Liver (tissue), 9 donors: ENCODE data around the gene CROCC2. TPM values are rescaled to one million over a fixed set of nuclear protein-coding genes. Genes with fewer than 3 reads are reported as not detected.

Source experiments
- DNase-seq: peaks from one replicate; pipeline ENCODE4 v3.0.0-alpha.2; 2017; ENCODE audit warnings: low spot score
- H3K27ac ChIP-seq, 2 donors: one replicate each; pipeline ENCODE4 v1.7.0; 2013; ENCODE audit warnings: inconsistent platforms in 2 of 2, low read length in 2 of 2, control low read depth in 1 of 2, low read depth in 1 of 2, mild to moderate bottlenecking in 1 of 2
- H3K27me3 ChIP-seq, 4 donors: one replicate each; pipeline versions ENCODE4 v1.6.1 to v1.7.0; 2013; ENCODE audit warnings: low read length in 3 of 4, inconsistent platforms in 1 of 4, mild to moderate bottlenecking in 1 of 4, moderate library complexity in 1 of 4; ENCODE audit not compliant: control insufficient read depth in 4 of 4, insufficient read depth in 4 of 4
- H3K36me3 ChIP-seq, 4 donors: one replicate each; pipeline versions ENCODE4 v1.6.1 to v1.7.0; 2013; ENCODE audit warnings: low read length in 3 of 4, mild to moderate bottlenecking in 3 of 4, low read depth in 1 of 4, moderate library complexity in 1 of 4; ENCODE audit not compliant: control insufficient read depth in 4 of 4, insufficient read depth in 3 of 4
- H3K4me1 ChIP-seq, 4 donors: one replicate each; pipeline versions ENCODE4 v1.6.1 to v1.7.0; 2013; ENCODE audit warnings: low read length in 3 of 4, mild to moderate bottlenecking in 3 of 4, moderate library complexity in 1 of 4; ENCODE audit not compliant: control insufficient read depth in 4 of 4, insufficient read depth in 4 of 4
- H3K4me3 ChIP-seq, 3 donors: one replicate each; pipeline versions ENCODE4 v1.6.1 to v1.7.0; 2013; ENCODE audit warnings: low read length in 3 of 3, control low read depth in 1 of 3, low read depth in 1 of 3, mild to moderate bottlenecking in 1 of 3
- H3K9ac ChIP-seq, 2 donors: one replicate each; pipeline ENCODE4 v1.7.0; 2013; ENCODE audit warnings: low read length in 2 of 2, mild to moderate bottlenecking in 2 of 2, moderate library complexity in 2 of 2, control low read depth in 1 of 2, low read depth in 1 of 2
- H3K9me3 ChIP-seq, 4 donors: one replicate each; pipeline versions ENCODE4 v1.6.1 to v1.7.0; 2013; ENCODE audit warnings: low read length in 3 of 4; ENCODE audit not compliant: control insufficient read depth in 4 of 4
- EGR1 ChIP-seq, 2 donors: IDR thresholded peaks; 2 replicates each; pipeline ENCODE4 v1.6.1; 2016 to 2018; ENCODE audit warnings: antibody characterized with exemption in 2 of 2, low read depth in 2 of 2
- FOXA1 ChIP-seq: IDR thresholded peaks from 2 replicates; pipeline ENCODE4 v1.6.1; 2016; ENCODE audit warnings: antibody characterized with exemption
- FOXA2 ChIP-seq: IDR thresholded peaks from 2 replicates; pipeline ENCODE4 v1.6.1; 2016; ENCODE audit warnings: antibody characterized with exemption
- GABPA ChIP-seq, 2 donors: IDR thresholded peaks in 1 of 2; conservative IDR thresholded peaks in 1 of 2; 2 replicates each; pipeline ENCODE4 v1.6.1; 2016; ENCODE audit warnings: antibody characterized with exemption in 2 of 2, mild to moderate bottlenecking in 1 of 2, moderate library complexity in 1 of 2
- HNF4A ChIP-seq, 2 donors: conservative IDR thresholded peaks; 2 replicates each; pipeline ENCODE4 v1.6.1; 2016; ENCODE audit warnings: antibody characterized with exemption in 2 of 2, mild to moderate bottlenecking in 2 of 2
- HNF4G ChIP-seq: IDR thresholded peaks from 2 replicates; pipeline ENCODE4 v1.6.1; 2016; ENCODE audit warnings: antibody characterized with exemption
- JUND ChIP-seq, 2 donors: IDR thresholded peaks; 2 replicates each; pipeline ENCODE4 v1.6.1; 2016; ENCODE audit warnings: antibody characterized with exemption in 2 of 2
- NR2F2 ChIP-seq: IDR thresholded peaks from 2 replicates; pipeline ENCODE4 v1.6.1; 2016; ENCODE audit warnings: antibody characterized with exemption
- RAD21 ChIP-seq, 2 donors: IDR thresholded peaks; 2 replicates each; pipeline ENCODE4 v1.6.1; 2016; ENCODE audit warnings: antibody characterized with exemption in 2 of 2, mild to moderate bottlenecking in 2 of 2
- RXRA ChIP-seq, 2 donors: IDR thresholded peaks; 2 replicates each; pipeline ENCODE4 v1.6.1; 2017 to 2018; ENCODE audit warnings: antibody characterized with exemption in 2 of 2, mild to moderate bottlenecking in 1 of 2
- SP1 ChIP-seq: IDR thresholded peaks from 2 replicates; pipeline ENCODE4 v1.6.1; 2018; ENCODE audit warnings: antibody characterized with exemption, mild to moderate bottlenecking
- TAF1 ChIP-seq: conservative IDR thresholded peaks from 2 replicates; pipeline ENCODE4 v1.6.1; 2016; ENCODE audit warnings: antibody characterized with exemption, mild to moderate bottlenecking
- YY1 ChIP-seq: IDR thresholded peaks from 2 replicates; pipeline ENCODE4 v1.6.1; 2016; ENCODE audit warnings: antibody characterized with exemption, mild to moderate bottlenecking
- WGBS: extraction: QIAGEN DNeasy Blood & Tissue Kit; methylation state at CpG from one replicate; pipeline ENCODE4 v1.1.7; 2013; 5-methylcytosine and 5-hydroxymethylcytosine counted together
- polyA plus RNA-seq, 2 donors: library from polyadenylated mRNA; stranded (reverse) in 1 of 2; unstranded in 1 of 2; fragments of 200-250 nt in 1 of 2; fragments of >200 nt in 1 of 2; fragmentation: Nextera tagmentation in 1 of 2; extraction: Ambion mirVana in 1 of 2; gene quantifications; one replicate each; pipeline versions ENCODE4 v1.2.1 to v1.2.3, GENCODE V29; 2013 to 2015
- total RNA-seq, 2 donors: library from RNA; depleted of rRNA; stranded (reverse); fragments of >200 nt; gene quantifications; one replicate each; pipeline ENCODE4 v1.2.3, GENCODE V29; 2014
- TF ChIP-seq, protein P1 (sequence below): IDR thresholded peaks from 2 replicates; pipeline ENCODE4 v1.6.1; 2016; ENCODE audit warnings: antibody characterized with exemption, mild to moderate bottlenecking
- TF ChIP-seq, protein P2 (sequence below): IDR thresholded peaks from 2 replicates; pipeline ENCODE4 v1.6.1; 2016; ENCODE audit warnings: antibody characterized with exemption
- TF ChIP-seq, protein P3 (sequence below): fragments of 150-350 bp; IDR thresholded peaks from 2 replicates; pipeline ENCODE4 v1.5.1; 2017; ENCODE audit warnings: improper control_type of control experiment, low read depth, low read length; ENCODE audit not compliant: missing input control
- TF ChIP-seq, protein P4 (sequence below): IDR thresholded peaks from 2 replicates; pipeline ENCODE4 v1.6.1; 2016; ENCODE audit warnings: antibody characterized with exemption
- TF ChIP-seq, protein P5 (sequence below): IDR thresholded peaks from 2 replicates; pipeline ENCODE4 v1.6.1; 2016; ENCODE audit warnings: antibody characterized with exemption
- donor health status: healthy.
- donor health status: healthy.
- donor health status: healthy.
- donor health status: healthy.
- donor health status: healthy.

Gene CROCC2
- total and polyA plus RNA-seq, 4 donors, result under 0.01 to 0.13 (median 0.05) TPM

DNA sequence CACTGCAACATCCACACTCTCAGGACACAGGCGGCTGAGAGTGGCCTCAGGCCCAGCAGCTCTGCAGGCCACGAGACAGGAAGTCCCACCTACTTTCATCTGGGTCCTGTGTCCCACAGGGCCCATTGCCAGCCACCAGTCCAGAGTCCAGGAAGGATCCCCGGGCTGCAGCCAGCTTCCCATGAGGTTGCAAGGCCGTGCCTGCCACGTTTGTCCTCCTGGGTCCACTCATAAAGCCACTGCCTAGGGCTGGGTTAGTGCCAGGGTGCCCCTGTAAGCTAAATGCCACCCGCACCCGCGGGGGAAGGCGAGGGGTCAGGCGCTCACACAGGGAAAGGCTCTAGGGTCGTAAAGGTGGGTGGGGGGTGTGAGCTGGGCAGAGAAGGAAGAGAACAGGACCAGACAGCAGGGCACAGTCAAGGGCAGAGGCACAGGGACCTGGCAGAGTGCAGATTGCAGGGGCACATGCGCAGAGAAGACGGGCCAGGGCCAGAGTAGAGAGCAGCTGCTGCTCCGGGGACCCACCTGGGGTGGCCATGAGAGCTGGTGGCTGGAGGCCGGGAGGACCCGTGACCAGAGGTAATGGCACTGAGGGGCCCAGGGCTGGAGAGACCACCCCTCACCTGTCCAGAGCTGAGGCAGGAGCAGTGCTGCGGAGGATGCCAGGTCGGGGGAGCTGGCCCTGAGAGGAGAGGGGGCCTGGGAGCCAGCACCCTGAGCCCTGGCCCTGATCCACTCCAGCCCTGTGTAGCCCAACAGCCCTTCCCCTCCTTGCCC, 29.5 kb upstream of the CROCC2 start:
- Histone ChIP-seq H3K9me3 (no peaks in the 10 kb centered on the region), H3K4me1 (peaks cover 24 to 80% (median 66%) of the 10 kb centered on the region in 4 donors), H3K27ac (peak overlapping the region; percentile 21 to 59), H3K27me3 (no peaks in the 10 kb centered on the region), H3K4me3 (no peak overlapping the region), H3K36me3 (peaks cover 2 to 22% (median 4%) of the 10 kb centered on the region in 4 donors), H3K9ac (no peak overlapping the region)
- peak; percentile 66 for DNase-seq
- TF ChIP-seq RXRA (IDR thresholded peaks at IDR 0.05) (peak; percentile 75 to 89), FOXA1 (peak; percentile 57), FOXA2 (no peak), TAF1 (no peak), SP1 (peak; percentile 91), HNF4A (conservative IDR thresholded peaks at IDR 0.05) (peak; percentile 89 to 92), NR2F2 (peak; percentile 39), HNF4G (peak; percentile 90), YY1 (peak; percentile 61), EGR1 (IDR thresholded peaks at IDR 0.05; ENCODE audit: low read depth in 2 of 2) (peak; percentile 28 to 39), GABPA (IDR thresholded peaks at IDR 0.05 in 1 of 2, conservative IDR thresholded peaks at IDR 0.05 in 1 of 2) (peak in 1 of 2 donors; percentile 85), JUND (IDR thresholded peaks at IDR 0.05) (peak in 1 of 2 donors; percentile 29), RAD21 (IDR thresholded peaks at IDR 0.05) (peak; percentile 49 to 64)
- TF ChIP-seq, protein P1, sequence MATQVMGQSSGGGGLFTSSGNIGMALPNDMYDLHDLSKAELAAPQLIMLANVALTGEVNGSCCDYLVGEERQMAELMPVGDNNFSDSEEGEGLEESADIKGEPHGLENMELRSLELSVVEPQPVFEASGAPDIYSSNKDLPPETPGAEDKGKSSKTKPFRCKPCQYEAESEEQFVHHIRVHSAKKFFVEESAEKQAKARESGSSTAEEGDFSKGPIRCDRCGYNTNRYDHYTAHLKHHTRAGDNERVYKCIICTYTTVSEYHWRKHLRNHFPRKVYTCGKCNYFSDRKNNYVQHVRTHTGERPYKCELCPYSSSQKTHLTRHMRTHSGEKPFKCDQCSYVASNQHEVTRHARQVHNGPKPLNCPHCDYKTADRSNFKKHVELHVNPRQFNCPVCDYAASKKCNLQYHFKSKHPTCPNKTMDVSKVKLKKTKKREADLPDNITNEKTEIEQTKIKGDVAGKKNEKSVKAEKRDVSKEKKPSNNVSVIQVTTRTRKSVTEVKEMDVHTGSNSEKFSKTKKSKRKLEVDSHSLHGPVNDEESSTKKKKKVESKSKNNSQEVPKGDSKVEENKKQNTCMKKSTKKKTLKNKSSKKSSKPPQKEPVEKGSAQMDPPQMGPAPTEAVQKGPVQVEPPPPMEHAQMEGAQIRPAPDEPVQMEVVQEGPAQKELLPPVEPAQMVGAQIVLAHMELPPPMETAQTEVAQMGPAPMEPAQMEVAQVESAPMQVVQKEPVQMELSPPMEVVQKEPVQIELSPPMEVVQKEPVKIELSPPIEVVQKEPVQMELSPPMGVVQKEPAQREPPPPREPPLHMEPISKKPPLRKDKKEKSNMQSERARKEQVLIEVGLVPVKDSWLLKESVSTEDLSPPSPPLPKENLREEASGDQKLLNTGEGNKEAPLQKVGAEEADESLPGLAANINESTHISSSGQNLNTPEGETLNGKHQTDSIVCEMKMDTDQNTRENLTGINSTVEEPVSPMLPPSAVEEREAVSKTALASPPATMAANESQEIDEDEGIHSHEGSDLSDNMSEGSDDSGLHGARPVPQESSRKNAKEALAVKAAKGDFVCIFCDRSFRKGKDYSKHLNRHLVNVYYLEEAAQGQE, result peak; percentile 68
- TF ChIP-seq, protein P2, sequence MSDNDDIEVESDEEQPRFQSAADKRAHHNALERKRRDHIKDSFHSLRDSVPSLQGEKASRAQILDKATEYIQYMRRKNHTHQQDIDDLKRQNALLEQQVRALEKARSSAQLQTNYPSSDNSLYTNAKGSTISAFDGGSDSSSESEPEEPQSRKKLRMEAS, result peak; percentile 88
- TF ChIP-seq, protein P3, sequence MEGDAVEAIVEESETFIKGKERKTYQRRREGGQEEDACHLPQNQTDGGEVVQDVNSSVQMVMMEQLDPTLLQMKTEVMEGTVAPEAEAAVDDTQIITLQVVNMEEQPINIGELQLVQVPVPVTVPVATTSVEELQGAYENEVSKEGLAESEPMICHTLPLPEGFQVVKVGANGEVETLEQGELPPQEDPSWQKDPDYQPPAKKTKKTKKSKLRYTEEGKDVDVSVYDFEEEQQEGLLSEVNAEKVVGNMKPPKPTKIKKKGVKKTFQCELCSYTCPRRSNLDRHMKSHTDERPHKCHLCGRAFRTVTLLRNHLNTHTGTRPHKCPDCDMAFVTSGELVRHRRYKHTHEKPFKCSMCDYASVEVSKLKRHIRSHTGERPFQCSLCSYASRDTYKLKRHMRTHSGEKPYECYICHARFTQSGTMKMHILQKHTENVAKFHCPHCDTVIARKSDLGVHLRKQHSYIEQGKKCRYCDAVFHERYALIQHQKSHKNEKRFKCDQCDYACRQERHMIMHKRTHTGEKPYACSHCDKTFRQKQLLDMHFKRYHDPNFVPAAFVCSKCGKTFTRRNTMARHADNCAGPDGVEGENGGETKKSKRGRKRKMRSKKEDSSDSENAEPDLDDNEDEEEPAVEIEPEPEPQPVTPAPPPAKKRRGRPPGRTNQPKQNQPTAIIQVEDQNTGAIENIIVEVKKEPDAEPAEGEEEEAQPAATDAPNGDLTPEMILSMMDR, result no peak
- TF ChIP-seq, protein P4, sequence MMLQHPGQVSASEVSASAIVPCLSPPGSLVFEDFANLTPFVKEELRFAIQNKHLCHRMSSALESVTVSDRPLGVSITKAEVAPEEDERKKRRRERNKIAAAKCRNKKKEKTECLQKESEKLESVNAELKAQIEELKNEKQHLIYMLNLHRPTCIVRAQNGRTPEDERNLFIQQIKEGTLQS, result no peak
- TF ChIP-seq, protein P5, sequence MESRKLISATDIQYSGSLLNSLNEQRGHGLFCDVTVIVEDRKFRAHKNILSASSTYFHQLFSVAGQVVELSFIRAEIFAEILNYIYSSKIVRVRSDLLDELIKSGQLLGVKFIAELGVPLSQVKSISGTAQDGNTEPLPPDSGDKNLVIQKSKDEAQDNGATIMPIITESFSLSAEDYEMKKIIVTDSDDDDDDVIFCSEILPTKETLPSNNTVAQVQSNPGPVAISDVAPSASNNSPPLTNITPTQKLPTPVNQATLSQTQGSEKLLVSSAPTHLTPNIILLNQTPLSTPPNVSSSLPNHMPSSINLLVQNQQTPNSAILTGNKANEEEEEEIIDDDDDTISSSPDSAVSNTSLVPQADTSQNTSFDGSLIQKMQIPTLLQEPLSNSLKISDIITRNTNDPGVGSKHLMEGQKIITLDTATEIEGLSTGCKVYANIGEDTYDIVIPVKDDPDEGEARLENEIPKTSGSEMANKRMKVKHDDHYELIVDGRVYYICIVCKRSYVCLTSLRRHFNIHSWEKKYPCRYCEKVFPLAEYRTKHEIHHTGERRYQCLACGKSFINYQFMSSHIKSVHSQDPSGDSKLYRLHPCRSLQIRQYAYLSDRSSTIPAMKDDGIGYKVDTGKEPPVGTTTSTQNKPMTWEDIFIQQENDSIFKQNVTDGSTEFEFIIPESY, result peak; percentile 57
- WGBS, result 34% methylated on average over 18 of the region's 18 CpGs
